Right cardiac atrium (tissue), 5 donors: ENCODE data around the gene HTRA1. TPM values are rescaled to one million over a fixed set of nuclear protein-coding genes. Genes with fewer than 3 reads are reported as not detected.

Experiments used
- ATAC-seq, 2 donors: fragments of 200-7000 bp; cut with Tn5 transposase; one replicate each; pipeline versions ENCODE4 v1.8.0 to v1.9.1; 2020; ENCODE audit warnings: moderate library complexity in 2 of 2, mild to moderate bottlenecking in 1 of 2
- DNase-seq, 3 donors: peaks; one replicate each; pipeline ENCODE4 v3.0.0-alpha.2; 2020
- H3K27ac ChIP-seq: one replicate; pipeline ENCODE4 v1.5.1; 2013; ENCODE audit warnings: mild to moderate bottlenecking, low read length, control low read depth, moderate library complexity
- H3K27me3 ChIP-seq: one replicate; pipeline ENCODE4 v1.6.1; 2013; ENCODE audit not compliant: control insufficient read depth, insufficient read depth
- H3K4me1 ChIP-seq: one replicate; pipeline ENCODE4 v1.6.1; 2013; ENCODE audit warnings: low read length; ENCODE audit not compliant: control insufficient read depth, insufficient read depth
- H3K4me3 ChIP-seq: one replicate; pipeline ENCODE4 v1.5.1; 2013; ENCODE audit warnings: low read length, control low read depth
- H3K9me3 ChIP-seq: one replicate; pipeline ENCODE4 v1.6.1; 2013; ENCODE audit warnings: low read length; ENCODE audit not compliant: control insufficient read depth
- WGBS: extraction: QIAGEN DNeasy Blood & Tissue Kit; methylation state at CpG from one replicate; pipeline ENCODE4 v1.1.7; 2013; 5-methylcytosine and 5-hydroxymethylcytosine counted together
- intact Hi-C, 4 donors: fragments of 100-400 bp; cut with DNase I; formaldehyde crosslinking; loops; one replicate each; pipeline versions ENCODE4 v1.11.0 to v1.14.0; 2022 to 2023
- polyA plus RNA-seq: library from polyadenylated mRNA; stranded (reverse); fragments of 200-250 nt; gene quantifications from one replicate; pipeline ENCODE4 v1.2.3, GENCODE V29; 2013
- total RNA-seq, 4 donors: library from RNA; stranded (reverse); fragmentation: NEBNext Ultra II Directional; extraction: Animal tissue kit (Norgen Biotek cat#: 25700); gene quantifications; one replicate each; pipeline ENCODE4 v1.2.1, GENCODE V29; 2021
- donor health status: healthy with polysubstance abuse.
- donor health status: DM: no; HTN: yes; CAD: no.
- donor health status: DM: no; HTN: no; CAD: no.
- donor health status: DM: no; HTN: yes; CAD: no; lungs with severe emphysema.
- donor health status: DM: yes; HTN: yes; CAD: no.

Gene HTRA1
- total and polyA plus RNA-seq, 5 donors, result 40.5 to 49.7 (median 45.0) TPM

DNA sequence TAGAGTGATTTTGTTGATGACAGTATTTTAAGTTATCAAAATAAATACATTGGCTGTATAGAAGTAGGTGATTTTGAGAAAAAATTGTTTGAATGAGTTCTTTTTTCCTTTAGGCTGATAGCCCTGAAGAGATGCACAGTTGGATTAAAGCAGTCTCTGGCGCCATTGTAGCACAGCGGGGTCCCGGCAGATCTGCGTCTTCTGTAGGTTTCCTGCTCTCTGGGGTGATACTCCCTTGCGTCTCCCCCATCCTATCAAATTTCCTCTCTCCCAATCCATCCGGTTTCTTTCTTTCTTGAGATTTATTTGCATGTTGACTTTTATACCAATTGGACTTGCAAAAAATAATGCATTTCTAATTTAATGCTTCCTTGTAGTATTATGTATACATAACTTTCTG lies 34.5 kb upstream of the HTRA1 start:
- intact Hi-C loops, result no loop called here
- no peaks in the 10 kb centered on the region for H3K9me3 ChIP-seq
- WGBS, result 83% methylated on average over 6 of the region's 6 CpGs
- DNase-seq (no peak), ATAC-seq (no peak)
- H3K27me3 ChIP-seq, result no peaks in the 10 kb centered on the region
- H3K27ac ChIP-seq, result no peak overlapping the region
- H3K4me1 ChIP-seq, result no peaks in the 10 kb centered on the region
- no peak overlapping the region for H3K4me3 ChIP-seq

DNA sequence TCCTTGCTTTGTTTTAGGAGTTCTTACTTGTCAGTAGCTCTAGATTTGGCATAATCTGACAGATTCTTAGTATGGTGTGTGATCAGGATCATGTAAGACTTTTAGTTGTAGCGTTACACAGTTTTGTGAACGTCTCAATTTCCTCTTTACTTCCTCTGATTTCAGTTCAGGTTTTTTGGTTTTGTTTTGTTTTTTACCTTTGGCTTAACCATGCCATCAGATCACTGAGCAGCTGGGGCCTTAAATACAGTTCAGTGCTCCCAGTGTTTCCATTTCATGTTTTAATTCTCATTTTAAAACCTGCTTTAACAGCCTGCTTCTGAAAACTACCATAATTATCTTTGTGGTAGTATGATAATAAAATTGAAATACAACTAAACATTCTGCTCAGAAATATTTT lies 34.1 kb upstream of the HTRA1 start:
- Histone ChIP-seq H3K4me3 (no peak overlapping the region), H3K9me3 (no peaks in the 10 kb centered on the region), H3K27me3 (no peaks in the 10 kb centered on the region), H3K27ac (no peak overlapping the region), H3K4me1 (no peaks in the 10 kb centered on the region)
- intact Hi-C loops, result no loop called here
- 49% methylated on average over 2 of the region's 2 CpGs for WGBS
- ATAC-seq (no peak), DNase-seq (no peak)

DNA sequence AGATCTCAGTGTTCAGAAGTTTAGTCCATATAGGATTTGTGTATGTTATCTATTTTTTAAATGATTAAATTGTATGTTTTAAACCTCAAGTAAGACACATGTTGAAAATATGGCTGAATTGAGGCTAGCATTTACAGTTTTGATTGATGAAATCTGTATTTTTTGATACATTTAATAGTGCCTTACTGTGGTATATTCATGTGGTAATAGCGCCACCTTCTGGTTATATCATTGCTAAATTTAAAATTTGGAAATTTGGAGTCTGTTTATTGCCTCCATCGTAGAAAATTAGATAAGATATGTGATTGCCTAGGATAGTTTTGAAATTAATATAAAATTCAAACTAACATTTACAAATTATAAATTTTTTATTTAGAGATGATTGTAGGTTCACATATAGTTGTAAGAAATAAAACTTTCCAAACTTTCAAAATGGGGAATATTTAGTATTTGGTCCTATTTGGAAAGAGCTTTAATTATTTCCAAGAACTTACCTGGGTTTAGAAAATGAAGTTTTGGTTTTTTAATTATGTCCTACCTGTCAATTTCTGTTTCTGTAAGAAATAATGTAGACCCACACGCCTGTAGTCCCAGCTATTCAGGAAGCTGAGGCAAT lies 26.0 kb upstream of the HTRA1 start:
- peaks cover 2% of the 10 kb centered on the region for H3K9me3 ChIP-seq
- H3K27me3 ChIP-seq, result no peaks in the 10 kb centered on the region
- intact Hi-C loops, result loop anchor here in 3 of 4 donors (5.0 to 10.0 kb wide), 4 partner anchors 91 to 138 kb away; partner anchors contain the start of gene DMBT1 (in 1 of the 3)
- H3K4me1 ChIP-seq, result no peaks in the 10 kb centered on the region
- WGBS, result 31% methylated on average over 3 of the region's 3 CpGs
- no peak overlapping the region for H3K4me3 ChIP-seq
- ATAC-seq (no peak), DNase-seq (no peak)
- H3K27ac ChIP-seq, result no peak overlapping the region

DNA sequence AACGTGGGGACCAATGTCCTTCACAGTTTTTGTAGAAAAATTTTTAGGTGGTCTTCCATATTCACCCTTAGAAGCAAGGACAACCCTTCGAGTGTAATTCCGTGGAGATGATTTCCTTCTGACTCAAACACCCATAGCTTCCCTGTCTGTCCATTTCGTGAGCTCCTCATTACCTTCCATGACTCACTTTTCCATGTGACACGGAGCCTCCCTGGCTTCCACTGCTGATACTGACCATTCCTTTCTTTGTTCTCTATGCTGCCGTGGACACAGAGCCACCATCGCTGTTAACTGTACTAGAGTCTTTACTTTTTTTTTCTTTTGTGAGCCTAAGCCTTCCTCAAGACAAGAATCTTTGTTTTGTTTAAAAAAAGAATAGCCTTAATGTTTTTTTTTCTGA lies 19.4 kb upstream of the HTRA1 start:
- ATAC-seq, result peak in 1 of 2 donors; percentile 31
- Histone ChIP-seq H3K4me3 (no peak overlapping the region), H3K27ac (no peak overlapping the region), H3K9me3 (peaks cover 3% of the 10 kb centered on the region), H3K4me1 (no peaks in the 10 kb centered on the region), H3K27me3 (no peaks in the 10 kb centered on the region)
- WGBS, result 76% methylated on average over 7 of the region's 7 CpGs
- intact Hi-C loops, result loop anchor here in 3 of 4 donors (5.0 to 10.0 kb wide), 3 partner anchors 120 to 263 kb away; partner anchors contain the start of gene DMBT1 (in 2 of the 3)
- no peak for DNase-seq

DNA sequence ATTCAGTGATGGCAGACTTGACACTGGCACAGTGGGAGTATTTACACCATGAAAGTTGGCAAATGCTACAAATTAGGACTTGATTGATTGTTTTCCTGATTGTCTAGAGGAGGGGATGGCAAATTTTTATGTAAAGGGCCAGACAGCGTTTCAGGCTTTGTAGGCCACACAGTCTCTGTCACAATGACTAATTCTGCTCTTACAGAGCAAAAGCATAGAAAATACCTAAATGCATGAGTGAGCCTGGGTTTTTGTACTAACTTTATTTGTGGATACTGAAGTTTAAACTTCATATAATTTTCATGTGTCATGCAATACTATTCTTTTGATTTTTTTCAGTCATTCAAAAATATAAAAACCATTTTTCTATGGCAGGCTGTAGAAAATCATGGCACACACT lies 15.9 kb upstream of the HTRA1 start:
- ATAC-seq (no peak), DNase-seq (no peak)
- H3K9me3 ChIP-seq, result no peaks in the 10 kb centered on the region
- intact Hi-C loops, result loop anchor here in 2 of 4 donors (10.0 kb wide), 2 partner anchors 119 to 259 kb away; partner anchors contain the start of gene DMBT1 (in 1 of the 2)
- H3K27me3 ChIP-seq, result no peaks in the 10 kb centered on the region
- peaks cover 2% of the 10 kb centered on the region for H3K4me1 ChIP-seq
- H3K27ac ChIP-seq, result no peak overlapping the region
- 93% methylated on average over 1 of the region's 1 CpG for WGBS
- H3K4me3 ChIP-seq, result no peak overlapping the region

DNA sequence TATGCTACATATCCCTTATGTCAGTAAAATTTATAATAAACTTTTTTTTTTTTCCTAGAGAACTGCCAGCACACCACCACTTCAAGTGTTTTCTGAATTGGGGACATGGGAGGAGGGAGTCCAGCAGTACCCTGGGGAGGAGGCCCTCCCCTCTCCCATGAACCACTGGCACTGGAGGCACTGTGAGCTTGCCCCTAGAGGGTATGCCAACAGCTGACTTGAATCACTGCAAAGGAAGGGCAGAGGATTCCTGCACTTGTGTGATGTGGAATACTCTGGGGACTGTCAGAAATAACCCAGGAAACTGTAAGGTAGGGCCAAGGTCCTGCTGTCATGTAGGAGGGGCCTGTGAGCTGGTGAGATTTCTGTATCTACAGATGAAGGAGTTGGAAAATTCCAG lies 15.4 kb upstream of the HTRA1 start:
- H3K27me3 ChIP-seq, result no peaks in the 10 kb centered on the region
- ATAC-seq, result peak in 1 of 2 donors; percentile 41
- peaks cover 2% of the 10 kb centered on the region for H3K4me1 ChIP-seq
- H3K27ac ChIP-seq, result no peak overlapping the region
- intact Hi-C loops, result loop anchor here in 2 of 4 donors (10.0 kb wide), 2 partner anchors 119 to 259 kb away; partner anchors contain the start of gene DMBT1 (in 1 of the 2)
- no peak for DNase-seq
- no peaks in the 10 kb centered on the region for H3K9me3 ChIP-seq
- no peak overlapping the region for H3K4me3 ChIP-seq

DNA sequence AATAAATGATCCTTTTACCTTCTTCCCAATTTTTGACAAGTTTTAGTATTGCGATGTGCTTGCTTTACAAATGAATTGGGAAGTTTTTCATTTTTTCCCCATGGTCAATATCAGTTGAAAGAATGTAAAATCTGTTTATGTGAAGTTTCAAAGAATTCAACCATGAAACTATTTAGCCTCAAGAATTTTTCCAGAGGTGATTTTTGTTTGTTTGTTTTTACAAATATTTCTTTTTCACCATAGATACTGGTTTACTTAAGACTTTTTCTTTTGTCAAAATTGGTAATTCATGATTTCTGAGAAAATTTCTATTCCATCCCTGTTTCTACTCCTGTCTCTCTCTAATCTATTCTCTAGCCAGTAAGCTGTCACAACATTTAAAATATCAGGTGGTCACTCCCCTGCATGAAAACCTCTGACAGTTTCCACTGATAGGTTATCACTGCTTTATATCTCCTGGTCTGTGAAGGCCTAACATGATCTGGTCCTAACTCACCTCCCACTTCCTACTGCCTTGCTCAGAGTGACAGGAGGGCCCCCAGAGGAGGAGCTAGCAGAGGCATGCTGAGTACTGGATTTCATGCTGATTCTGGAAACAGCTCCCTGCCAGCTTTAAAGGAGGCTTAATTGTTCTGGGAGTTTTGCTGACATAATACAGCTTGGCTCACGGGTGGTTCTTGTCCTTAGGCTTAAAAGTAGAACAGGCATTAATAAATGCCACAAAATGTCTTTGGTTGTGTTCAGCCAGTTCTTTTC lies 14.5 kb upstream of the HTRA1 start:
- peak; percentile 60 to 62 for ATAC-seq
- WGBS, result 56% methylated on average over 2 of the region's 2 CpGs
- Histone ChIP-seq H3K4me1 (peaks cover 2% of the 10 kb centered on the region), H3K27me3 (no peaks in the 10 kb centered on the region), H3K9me3 (no peaks in the 10 kb centered on the region), H3K27ac (no peak overlapping the region), H3K4me3 (no peak overlapping the region)
- intact Hi-C loops, result loop anchor here in 2 of 4 donors (10.0 kb wide), 2 partner anchors 118 to 258 kb away; partner anchors contain the start of gene DMBT1 (in 1 of the 2)
- DNase-seq, result no peak

DNA sequence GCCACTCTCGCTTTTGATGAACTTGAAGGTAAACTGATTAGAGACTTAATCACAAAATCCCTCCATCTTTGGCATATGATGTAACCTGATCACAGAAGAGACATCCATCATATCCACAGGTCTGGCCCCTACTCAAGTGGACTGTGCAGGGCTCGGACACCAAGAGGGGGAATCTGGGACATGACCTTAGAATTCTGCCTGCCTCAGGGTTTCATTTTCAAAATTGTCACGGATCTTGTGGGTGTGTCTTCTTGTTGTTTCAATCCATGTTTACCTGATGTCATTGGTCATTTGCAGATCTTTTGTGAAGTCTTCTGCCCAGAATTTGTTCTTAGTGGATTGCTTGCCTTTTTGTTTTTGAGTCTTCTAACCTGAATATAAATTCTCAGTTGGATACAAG lies 12.8 kb upstream of the HTRA1 start:
- 93% methylated on average over 3 of the region's 3 CpGs for WGBS
- Histone ChIP-seq H3K27me3 (no peaks in the 10 kb centered on the region), H3K9me3 (no peaks in the 10 kb centered on the region), H3K27ac (no peak overlapping the region), H3K4me1 (peaks cover 2% of the 10 kb centered on the region), H3K4me3 (no peak overlapping the region)
- no peak for DNase-seq
- no peak for ATAC-seq
- intact Hi-C loops, result loop anchor here in 2 of 4 donors (10.0 kb wide), 2 partner anchors 116 to 256 kb away; partner anchors contain the start of gene DMBT1 (in 1 of the 2)

DNA sequence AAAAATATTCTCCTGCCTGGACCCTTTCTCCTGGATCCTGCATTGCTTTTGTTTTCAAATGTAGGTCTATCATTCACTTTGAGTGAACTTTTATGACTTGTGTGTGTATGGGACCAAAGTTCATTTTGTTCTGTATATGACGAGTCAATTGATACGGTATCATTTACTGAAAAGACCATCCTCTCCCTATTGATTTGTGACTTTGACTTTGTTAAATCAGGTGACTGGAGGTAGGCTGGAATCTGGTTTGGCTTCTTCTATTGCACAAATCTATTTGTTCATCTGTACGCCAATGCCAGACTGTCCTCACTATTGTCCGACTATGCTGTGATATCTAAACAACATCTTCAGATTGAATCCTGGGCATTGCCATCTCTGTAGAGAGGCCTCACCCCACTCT lies 12.2 kb upstream of the HTRA1 start:
- WGBS, result 98% methylated on average over 4 of the region's 4 CpGs
- Histone ChIP-seq H3K27me3 (no peaks in the 10 kb centered on the region), H3K4me3 (no peak overlapping the region), H3K9me3 (no peaks in the 10 kb centered on the region), H3K4me1 (peaks cover 2% of the 10 kb centered on the region), H3K27ac (no peak overlapping the region)
- intact Hi-C loops, result loop anchor here in 2 of 4 donors (10.0 kb wide), 2 partner anchors 116 to 256 kb away; partner anchors contain the start of gene DMBT1 (in 1 of the 2)
- DNase-seq (no peak), ATAC-seq (no peak)

DNA sequence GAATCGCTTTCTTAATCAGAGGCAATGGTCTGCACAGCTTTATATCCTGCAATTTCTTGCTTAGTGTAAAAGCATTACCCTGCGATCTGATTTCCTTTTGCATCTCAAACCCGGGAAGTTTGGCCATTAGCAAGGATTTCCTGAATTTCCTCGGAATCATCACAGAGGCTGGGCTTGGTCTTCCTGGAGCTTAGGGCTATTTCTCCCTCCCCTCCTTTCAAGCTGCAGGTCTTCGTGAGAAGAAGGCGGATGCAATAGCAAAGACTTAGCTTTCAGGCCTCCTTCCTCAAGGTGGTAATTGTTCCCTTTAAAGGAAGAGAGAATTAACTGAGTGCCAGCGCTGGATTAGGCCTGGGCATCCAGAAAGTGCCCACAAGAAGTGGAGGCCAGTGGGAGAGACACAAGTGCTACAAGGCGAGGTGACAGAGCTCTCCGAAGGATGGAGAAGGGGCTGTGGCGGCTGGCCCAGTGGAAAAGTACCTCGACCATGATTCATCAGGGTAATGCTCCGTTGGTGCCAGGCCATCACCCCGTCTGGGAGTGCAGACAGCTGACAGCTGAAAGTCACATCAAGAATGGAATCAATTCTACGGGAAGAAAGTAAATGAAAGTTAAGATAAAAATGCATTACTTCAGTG lies 10.9 kb upstream of the HTRA1 start:
- intact Hi-C loops, result loop anchor here in 2 of 4 donors (5.0 to 10.0 kb wide), 2 partner anchors 97 to 114 kb away; partner anchors contain the start of gene DMBT1 (in 1 of the 2)
- DNase-seq (no peak), ATAC-seq (peak in 1 of 2 donors; percentile 23)
- no peaks in the 10 kb centered on the region for H3K27me3 ChIP-seq
- H3K9me3 ChIP-seq, result no peaks in the 10 kb centered on the region
- no peak overlapping the region for H3K27ac ChIP-seq
- H3K4me1 ChIP-seq, result peaks cover 2% of the 10 kb centered on the region
- H3K4me3 ChIP-seq, result no peak overlapping the region
- WGBS, result 67% methylated on average over 14 of the region's 14 CpGs
